ENCODE measurements around the gene SLC4A5. TPM values are rescaled to one million over a fixed set of nuclear protein-coding genes. Genes with fewer than 3 reads are reported as not detected.
A peak's percentile ranks its signal among the peaks of the same experiment; 100 is the strongest.
"Not testable (repeated sequence)": the region's sequence is repeated elsewhere in the genome, so short reads cannot be mapped to it uniquely, and the experiment has no call there.

SLC4A5 gene
- total RNA-seq, 5 donors from 2014 or later (not counting 1 experiment from before 2014, with no cell fraction given) = 10.1 to 19.3 (median 14.6) TPM

GRCh38 chr2:74188696-74189095 lies 154.5 kb downstream of the SLC4A5 start:
- Histone ChIP-seq H3K27ac (ENCODE audit: low read length) (no peak overlapping the region), H3K27me3 (replicated peaks in 1 of 2; ENCODE audit: control insufficient read depth in 2 of 2, extremely low read depth in 1 of 2, insufficient read depth in 2 of 2, low read length in 1 of 2) (no peaks in the 10 kb centered on the region), H3K36me3 (ENCODE audit: control insufficient read depth in 2 of 2, extremely low read depth in 1 of 2, insufficient read depth in 1 of 2, low read length in 1 of 2) (no peaks in the 10 kb centered on the region), H3K9me3 (no peaks in the 10 kb centered on the region), H3K4me1 (ENCODE audit: control insufficient read depth in 1 of 2, extremely low read depth in 1 of 2, insufficient read depth in 2 of 2, low read length in 2 of 2) (peaks cover 0 to 4% of the 10 kb centered on the region in 2 experiments), H3K4me3 (ENCODE audit: control insufficient read depth in 1 of 2, extremely low read depth in 1 of 2, low read length in 1 of 2) (no peak overlapping the region)
- DNase-seq = no peak
- H3K4me3 Mint-ChIP-seq = no peak overlapping the region
- 100% methylated on average over 1 of the region's 3 CpGs for WGBS (ENCODE audit: insufficient coverage)
- no peak for ATAC-seq (replicated peaks in 1 of 4)
- no peaks in the 10 kb centered on the region for H3K9me3 Mint-ChIP-seq
- ChIA-PET POLR2A (no interaction called here), CTCF (no interaction called here)
- peaks cover 0 to 6% (median 3%) of the 10 kb centered on the region in 3 donors for H3K4me1 Mint-ChIP-seq
- no peak overlapping the region for H3K27ac Mint-ChIP-seq
- no peaks in the 10 kb centered on the region for H3K36me3 Mint-ChIP-seq
- H3K27me3 Mint-ChIP-seq = peaks cover 0 to 1% of the 10 kb centered on the region in 2 donors

DNA sequence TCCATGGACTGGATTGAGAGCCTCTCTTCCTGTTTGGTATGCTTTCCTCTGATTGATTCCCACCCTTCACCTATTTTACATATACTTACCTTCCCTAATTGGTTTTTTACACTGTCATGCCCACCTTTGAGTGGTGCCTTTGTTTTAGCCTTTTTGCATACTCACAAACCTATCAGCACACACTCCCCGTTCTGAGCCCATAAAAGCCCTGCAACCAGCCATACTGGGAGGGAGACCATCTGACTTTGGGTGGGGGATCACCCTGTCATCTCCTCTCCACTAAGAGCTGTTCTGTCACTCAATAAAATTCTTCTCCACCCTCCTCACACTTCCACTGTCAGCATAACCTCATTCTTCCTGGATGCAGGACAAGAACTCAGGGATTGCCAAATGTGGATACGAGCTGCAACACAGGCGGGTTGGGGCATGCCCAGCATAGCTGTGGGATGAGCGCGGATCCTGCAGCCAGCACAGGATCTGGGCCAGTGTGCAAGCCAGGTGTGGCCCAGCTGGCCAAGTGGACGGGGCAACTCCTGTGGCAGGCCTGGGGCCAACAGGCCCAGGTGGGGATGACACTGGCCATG lies 155.1 kb downstream of the SLC4A5 start:
- no peak for DNase-seq
- POLR2A ChIA-PET = no interaction called here
- Histone ChIP-seq H3K4me1 (ENCODE audit: control insufficient read depth in 1 of 2, extremely low read depth in 1 of 2, insufficient read depth in 2 of 2, low read length in 2 of 2) (peaks cover 0 to 4% of the 10 kb centered on the region in 2 experiments), H3K36me3 (ENCODE audit: control insufficient read depth in 2 of 2, extremely low read depth in 1 of 2, insufficient read depth in 1 of 2, low read length in 1 of 2) (no peaks in the 10 kb centered on the region), H3K4me3 (ENCODE audit: control insufficient read depth in 1 of 2, extremely low read depth in 1 of 2, low read length in 1 of 2) (no peak overlapping the region), H3K27ac (ENCODE audit: low read length) (no peak overlapping the region), H3K27me3 (replicated peaks in 1 of 2; ENCODE audit: control insufficient read depth in 2 of 2, extremely low read depth in 1 of 2, insufficient read depth in 2 of 2, low read length in 1 of 2) (no peaks in the 10 kb centered on the region), H3K9me3 (no peaks in the 10 kb centered on the region)
- H3K27ac Mint-ChIP-seq = no peak overlapping the region
- ATAC-seq (replicated peaks in 1 of 4) = no peak
- H3K36me3 Mint-ChIP-seq = no peaks in the 10 kb centered on the region
- no peaks in the 10 kb centered on the region for H3K9me3 Mint-ChIP-seq
- no peak overlapping the region for H3K4me3 Mint-ChIP-seq
- H3K4me1 Mint-ChIP-seq = peaks cover 0 to 6% (median 3%) of the 10 kb centered on the region in 3 donors
- CTCF ChIA-PET = no interaction called here
- peaks cover 0 to 1% of the 10 kb centered on the region in 2 donors for H3K27me3 Mint-ChIP-seq
- whole genome bisulfite sequencing (ENCODE audit: insufficient coverage) = 95% methylated on average over 6 of the region's 6 CpGs

- POLR2A ChIA-PET; H3K36me3 Mint-ChIP-seq; H3K9me3 ChIP-seq; H3K27ac Mint-ChIP-seq; H3K36me3 ChIP-seq (ENCODE audit: control insufficient read depth in 2 of 2, extremely low read depth in 1 of 2, insufficient read depth in 1 of 2, low read length in 1 of 2); H3K27ac ChIP-seq (ENCODE audit: low read length); H3K9me3 Mint-ChIP-seq; H3K4me1 ChIP-seq (ENCODE audit: control insufficient read depth in 1 of 2, extremely low read depth in 1 of 2, insufficient read depth in 2 of 2, low read length in 2 of 2); H3K4me3 Mint-ChIP-seq; H3K4me1 Mint-ChIP-seq; H3K27me3 Mint-ChIP-seq; ATAC-seq (replicated peaks in 1 of 4); H3K4me3 ChIP-seq (ENCODE audit: control insufficient read depth in 1 of 2, extremely low read depth in 1 of 2, low read length in 1 of 2); DNase-seq; H3K27me3 ChIP-seq (replicated peaks in 1 of 2; ENCODE audit: control insufficient read depth in 2 of 2, extremely low read depth in 1 of 2, insufficient read depth in 2 of 2, low read length in 1 of 2): not testable (repeated sequence)
- CTCF ChIA-PET = interaction anchor here in 1 of 2 donors (0.7 kb wide), 1 partner anchor 335 kb away, joined by 3 read pairs; no protein-coding TSS in a partner anchor
- WGBS (ENCODE audit: insufficient coverage) = no CpG with 5 or more reads among the region's 15 CpGs
Measured at GRCh38 chr2:74186706-74187105, 156.5 kb downstream of the SLC4A5 start.

GRCh38 chr2:74186038-74186437 lies 157.2 kb downstream of the SLC4A5 start:
- ChIA-PET CTCF (no interaction called here), POLR2A (interaction anchor here in 1 of 2 donors (0.6 kb wide), 1 partner anchor 166 kb away, joined by 9 read pairs; no protein-coding TSS in a partner anchor)
- Histone ChIP-seq H3K36me3 (ENCODE audit: control insufficient read depth in 2 of 2, extremely low read depth in 1 of 2, insufficient read depth in 1 of 2, low read length in 1 of 2) (no peaks in the 10 kb centered on the region), H3K4me1 (ENCODE audit: control insufficient read depth in 1 of 2, extremely low read depth in 1 of 2, insufficient read depth in 2 of 2, low read length in 2 of 2) (peaks cover 0 to 4% of the 10 kb centered on the region in 2 experiments), H3K9me3 (no peaks in the 10 kb centered on the region), H3K4me3 (ENCODE audit: control insufficient read depth in 1 of 2, extremely low read depth in 1 of 2, low read length in 1 of 2) (no peak overlapping the region), H3K27ac (ENCODE audit: low read length) (no peak overlapping the region), H3K27me3 (replicated peaks in 1 of 2; ENCODE audit: control insufficient read depth in 2 of 2, extremely low read depth in 1 of 2, insufficient read depth in 2 of 2, low read length in 1 of 2) (no peaks in the 10 kb centered on the region)
- no peaks in the 10 kb centered on the region for H3K9me3 Mint-ChIP-seq
- no peak overlapping the region for H3K4me3 Mint-ChIP-seq
- H3K4me1 Mint-ChIP-seq = peaks cover 0 to 8% (median 3%) of the 10 kb centered on the region in 3 donors
- peak in 20 of 35 experiments; percentile 13 to 72 (median 25) for DNase-seq
- ATAC-seq (replicated peaks in 1 of 4) = peak in 2 of 4 experiments; percentile 27 to 97
- 54% methylated on average over 8 of the region's 9 CpGs for WGBS (ENCODE audit: insufficient coverage)
- no peak overlapping the region for H3K27ac Mint-ChIP-seq
- H3K27me3 Mint-ChIP-seq = peaks cover 0 to 1% of the 10 kb centered on the region in 2 donors
- no peaks in the 10 kb centered on the region for H3K36me3 Mint-ChIP-seq

DNA sequence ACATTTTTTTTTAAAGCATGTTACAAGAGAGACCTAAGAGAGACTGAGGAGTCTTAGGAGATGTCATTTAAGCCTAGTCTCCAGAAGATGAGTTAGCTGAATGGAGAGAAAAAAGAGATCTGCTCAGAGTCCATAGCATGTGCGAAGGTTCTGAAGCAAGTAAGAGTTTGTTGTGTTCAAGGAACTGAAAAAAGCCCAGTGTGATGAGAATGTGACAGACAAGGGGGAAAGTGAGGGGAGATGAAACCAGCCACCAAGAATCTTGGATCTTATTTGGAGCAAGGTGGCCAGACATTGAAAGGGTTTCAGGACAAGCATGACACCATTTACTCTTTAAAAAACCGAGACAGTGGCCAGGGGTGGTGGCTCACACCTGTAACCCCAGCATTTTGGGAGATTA lies 159.3 kb downstream of the SLC4A5 start:
- Mint-ChIP-seq H3K27me3 (no peaks in the 10 kb centered on the region), H3K4me3 (no peak overlapping the region), H3K9me3 (no peaks in the 10 kb centered on the region), H3K27ac (no peak overlapping the region), H3K36me3 (no peaks in the 10 kb centered on the region), H3K4me1 (peaks cover 6 to 12% (median 6%) of the 10 kb centered on the region in 3 donors)
- WGBS (ENCODE audit: insufficient coverage) = 94% methylated on average over 2 of the region's 2 CpGs
- no peaks in the 10 kb centered on the region for H3K9me3 ChIP-seq
- ATAC-seq (replicated peaks in 1 of 4) (no peak), DNase-seq (no peak)
- H3K36me3 ChIP-seq (ENCODE audit: control insufficient read depth in 2 of 2, extremely low read depth in 1 of 2, insufficient read depth in 1 of 2, low read length in 1 of 2) = no peaks in the 10 kb centered on the region
- no peak overlapping the region for H3K4me3 ChIP-seq (ENCODE audit: control insufficient read depth in 1 of 2, extremely low read depth in 1 of 2, low read length in 1 of 2)
- H3K27me3 ChIP-seq (replicated peaks in 1 of 2; ENCODE audit: control insufficient read depth in 2 of 2, extremely low read depth in 1 of 2, insufficient read depth in 2 of 2, low read length in 1 of 2) = no peaks in the 10 kb centered on the region
- no peak overlapping the region for H3K27ac ChIP-seq (ENCODE audit: low read length)
- H3K4me1 ChIP-seq (ENCODE audit: control insufficient read depth in 1 of 2, extremely low read depth in 1 of 2, insufficient read depth in 2 of 2, low read length in 2 of 2) = peaks cover 0 to 11% of the 10 kb centered on the region in 2 experiments
- ChIA-PET CTCF (interaction anchor here in 1 of 2 donors (0.5 to 0.9 kb wide), 2 partner anchors 29 to 166 kb away, joined by 3 to 5 read pairs; no protein-coding TSS in a partner anchor), POLR2A (interaction anchor here in 1 of 2 donors (0.5 kb wide), 1 partner anchor 34 kb away, joined by 4 read pairs; no protein-coding TSS in a partner anchor)

DNA sequence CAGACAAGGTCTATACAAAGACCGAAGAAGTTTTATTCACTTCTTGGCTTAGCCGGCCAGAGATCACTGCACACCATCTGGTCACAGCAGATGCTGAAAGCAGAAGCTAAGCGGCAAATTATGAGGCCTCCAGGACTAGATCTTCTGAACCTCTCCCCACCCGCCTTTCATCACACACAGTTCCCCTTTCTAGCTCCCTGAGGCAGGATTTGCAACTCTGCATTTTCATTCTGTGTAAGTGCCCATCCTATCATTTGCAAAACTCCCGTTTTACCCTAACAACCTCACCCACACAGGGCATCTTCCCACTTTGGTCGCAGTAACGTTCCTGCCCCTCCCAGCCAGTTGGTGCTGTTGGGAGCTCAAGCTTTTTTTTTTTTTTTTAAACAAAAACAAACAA lies 161.5 kb downstream of the SLC4A5 start:
- Mint-ChIP-seq H3K27ac (no peak overlapping the region), H3K9me3 (no peaks in the 10 kb centered on the region), H3K4me1 (peaks cover 13 to 18% (median 17%) of the 10 kb centered on the region in 3 donors), H3K36me3 (peaks cover 2% of the 10 kb centered on the region), H3K27me3 (no peaks in the 10 kb centered on the region), H3K4me3 (no peak overlapping the region)
- DNase-seq (peak in 3 of 35 experiments; percentile 10 to 55 (median 21)), ATAC-seq (replicated peaks in 1 of 4) (no peak)
- Histone ChIP-seq H3K36me3 (ENCODE audit: control insufficient read depth in 2 of 2, extremely low read depth in 1 of 2, insufficient read depth in 1 of 2, low read length in 1 of 2) (no peaks in the 10 kb centered on the region), H3K27ac (ENCODE audit: low read length) (no peak overlapping the region), H3K4me1 (ENCODE audit: control insufficient read depth in 1 of 2, extremely low read depth in 1 of 2, insufficient read depth in 2 of 2, low read length in 2 of 2) (peaks cover 4 to 16% of the 10 kb centered on the region in 2 experiments), H3K27me3 (replicated peaks in 1 of 2; ENCODE audit: control insufficient read depth in 2 of 2, extremely low read depth in 1 of 2, insufficient read depth in 2 of 2, low read length in 1 of 2) (no peaks in the 10 kb centered on the region), H3K4me3 (ENCODE audit: control insufficient read depth in 1 of 2, extremely low read depth in 1 of 2, low read length in 1 of 2) (no peak overlapping the region), H3K9me3 (no peaks in the 10 kb centered on the region)
- CTCF ChIA-PET = interaction anchor here in 1 of 2 donors (0.6 to 0.9 kb wide), 3 partner anchors 24 to 758 kb away, joined by 3 to 4 read pairs (median 3); no protein-coding TSS in a partner anchor
- 37% methylated on average over 5 of the region's 7 CpGs for WGBS (ENCODE audit: insufficient coverage)
- POLR2A ChIA-PET = interaction anchor here (0.5 to 0.6 kb wide), 3 partner anchors 10 to 292 kb away, joined by 3 to 4 read pairs (median 3); no protein-coding TSS in a partner anchor

All from T-cell (primary cell).